HG02852 (cell line): Measurements from ENCODE around the gene KLHL17.

Source experiments
- ATAC-seq: cut with Tn5 transposase; IDR thresholded peaks from one replicate; pipeline ENCODE4 v1.9.1; 2021; ENCODE audit warnings: mild to moderate bottlenecking, moderate library complexity; ENCODE audit not compliant: unreplicated experiment

The KLHL17 gene

DNA sequence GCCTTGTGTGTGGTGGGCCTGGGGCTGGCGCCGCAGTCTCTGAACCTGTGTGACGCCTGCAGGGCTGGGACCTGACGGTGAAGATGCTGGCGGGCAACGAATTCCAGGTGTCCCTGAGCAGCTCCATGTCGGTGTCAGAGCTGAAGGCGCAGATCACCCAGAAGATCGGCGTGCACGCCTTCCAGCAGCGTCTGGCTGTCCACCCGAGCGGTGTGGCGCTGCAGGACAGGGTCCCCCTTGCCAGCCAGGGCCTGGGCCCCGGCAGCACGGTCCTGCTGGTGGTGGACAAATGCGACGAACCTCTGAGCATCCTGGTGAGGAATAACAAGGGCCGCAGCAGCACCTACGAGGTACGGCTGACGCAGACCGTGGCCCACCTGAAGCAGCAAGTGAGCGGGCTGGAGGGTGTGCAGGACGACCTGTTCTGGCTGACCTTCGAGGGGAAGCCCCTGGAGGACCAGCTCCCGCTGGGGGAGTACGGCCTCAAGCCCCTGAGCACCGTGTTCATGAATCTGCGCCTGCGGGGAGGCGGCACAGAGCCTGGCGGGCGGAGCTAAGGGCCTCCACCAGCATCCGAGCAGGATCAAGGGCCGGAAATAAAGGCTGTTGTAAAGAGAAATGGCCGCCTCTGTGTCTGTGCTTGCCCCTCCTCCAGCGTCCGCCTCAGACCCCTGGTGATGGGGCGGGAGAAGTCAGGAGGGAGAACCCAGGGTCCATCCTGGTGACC, 53.7 kb downstream of the KLHL17 start:
- ATAC-seq: no peak

DNA sequence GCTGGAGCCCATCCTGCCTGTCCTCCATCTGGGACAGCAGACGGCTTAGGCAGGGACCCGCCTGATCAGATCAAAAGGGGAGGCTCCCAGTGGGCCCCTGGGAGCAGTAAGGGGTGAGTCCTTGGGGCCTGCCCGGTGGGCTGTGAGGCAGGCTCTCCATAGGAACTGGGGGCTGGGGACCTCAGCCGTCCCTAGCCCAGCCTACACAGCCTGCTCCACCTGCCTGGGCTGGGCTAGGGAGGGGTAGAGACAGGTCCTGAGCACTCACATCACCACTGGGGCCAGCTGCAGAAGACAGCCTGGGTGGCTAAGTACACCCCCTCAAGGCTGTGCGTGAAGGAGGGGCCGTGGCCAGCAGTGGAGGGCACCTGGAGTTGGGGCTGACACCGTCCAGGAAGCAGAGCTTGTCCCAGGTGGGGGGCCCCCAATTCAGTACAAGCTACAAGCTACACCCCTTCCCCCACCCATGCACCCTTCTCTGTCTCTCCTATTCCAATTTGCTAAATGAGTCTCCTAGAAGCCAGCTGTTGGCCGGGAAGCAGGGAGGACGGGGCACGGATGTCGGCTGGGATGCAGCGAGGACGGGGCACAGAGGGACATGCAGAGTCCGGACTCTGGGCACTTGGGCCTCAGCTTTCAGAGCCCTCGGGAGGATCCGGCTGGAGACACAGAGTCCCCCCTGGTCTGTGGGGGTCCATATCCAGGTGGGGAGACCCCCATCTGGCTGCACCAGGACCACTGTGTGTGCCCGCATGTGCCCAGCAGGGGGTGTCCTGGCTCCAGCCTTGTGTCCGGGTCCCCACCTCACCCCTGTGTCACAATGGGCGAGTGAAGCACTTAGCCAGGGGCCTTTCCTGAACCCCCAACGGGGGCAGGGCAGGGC, 54.7 kb downstream of the KLHL17 start:
- no peak for ATAC-seq
